DOHH2 (cell line): ENCODE results near the gene ECD.
A peak's percentile ranks its signal among the peaks of the same experiment; 100 is the strongest.

Source experiments
- H3F3A ChIP-seq: fragments of 200-600 bp; sonication (generic), shearing (Covaris generic); 2 replicates; pipeline ENCODE4 v1.6.0; 2016; ENCODE audit warnings: antibody characterized with exemption, mild to moderate bottlenecking; ENCODE audit not compliant: control insufficient read depth, insufficient read depth
- H3K27ac ChIP-seq: fragments of 200-600 bp; sonication (generic); 2 replicates; pipeline ENCODE4 v1.5.1; 2014; ENCODE audit warnings: low read depth, mild to moderate bottlenecking, low read length, moderate library complexity
- H3K27me3 ChIP-seq: fragments of 200-600 bp; sonication (generic); 2 replicates; pipeline ENCODE4 v1.6.1; 2014; ENCODE audit warnings: mild to moderate bottlenecking, low read length, mixed read lengths; ENCODE audit not compliant: control insufficient read depth
- H3K36me3 ChIP-seq: fragments of 200-600 bp; sonication (generic); 2 replicates; pipeline ENCODE4 v1.6.1; 2014; ENCODE audit warnings: mild to moderate bottlenecking, low read length, moderate library complexity, mixed read lengths; ENCODE audit not compliant: control insufficient read depth
- H3K4me1 ChIP-seq: fragments of 200-600 bp; sonication (generic); 2 replicates; pipeline ENCODE4 v1.6.1; 2014; ENCODE audit warnings: mild to moderate bottlenecking, low read length, mixed read lengths; ENCODE audit not compliant: control insufficient read depth
- H3K4me2 ChIP-seq: fragments of 200-600 bp; sonication (generic); 2 replicates; pipeline ENCODE4 v1.6.0; 2014; ENCODE audit warnings: mild to moderate bottlenecking, low read length, moderate library complexity
- H3K4me3 ChIP-seq: fragments of 200-600 bp; sonication (generic); 2 replicates; pipeline ENCODE4 v1.5.1; 2014; ENCODE audit warnings: mild to moderate bottlenecking, low read length, mixed read lengths
- H3K79me2 ChIP-seq: fragments of 200-600 bp; sonication (generic); 2 replicates; pipeline ENCODE4 v1.6.1; 2014; ENCODE audit warnings: mild to moderate bottlenecking, low read length, mixed read lengths; ENCODE audit not compliant: control insufficient read depth
- H3K9me2 ChIP-seq: fragments of 200-600 bp; sonication (generic); replicated peaks from 2 replicates; pipeline ENCODE4 v1.6.1; 2014; ENCODE audit warnings: mild to moderate bottlenecking, low read length, mixed read lengths; ENCODE audit not compliant: control insufficient read depth
- H3K9me3 ChIP-seq: fragments of 200-600 bp; sonication (generic); 2 replicates; pipeline ENCODE4 v1.6.1; 2014; ENCODE audit warnings: antibody characterized with exemption, low read length, mixed read lengths; ENCODE audit not compliant: control insufficient read depth, insufficient read depth
- H4K20me1 ChIP-seq: fragments of 200-600 bp; sonication (generic); 2 replicates; pipeline ENCODE4 v1.6.0; 2014; ENCODE audit warnings: low read depth, mild to moderate bottlenecking, antibody characterized with exemption, low read length, moderate library complexity; ENCODE audit not compliant: control insufficient read depth, insufficient read depth
- CTCF ChIP-seq: fragments of 200-600 bp; sonication (generic); IDR thresholded peaks from one replicate; pipeline ENCODE4 v1.5.1; 2014; ENCODE audit warnings: antibody characterized with exemption, mild to moderate bottlenecking, low read depth, low read length; ENCODE audit not compliant: poor library complexity, severe bottlenecking
- EZH2phosphoT487 ChIP-seq: fragments of 200-600 bp; sonication (generic); IDR thresholded peaks from 2 replicates; pipeline ENCODE4 v1.6.1; 2017; ENCODE audit warnings: borderline replicate concordance, mild to moderate bottlenecking, antibody characterized with exemption, low read length, moderate library complexity, mixed read lengths

Gene ECD

GRCh38 chr10:73096449-73097304, 71.1 kb downstream of the ECD start, which contains the start of gene P4HA1:
TSS of gene P4HA1 (minus strand) at chr10:73096866. CDS start at chr10:73074883, 21,983 bp downstream.
- Histone ChIP-seq H3K9me3 (no peaks in the 10 kb centered on the region), H3K9me2 (no peaks in the 10 kb centered on the region), H4K20me1 (peaks cover 22% of the 10 kb centered on the region), H3K27me3 (no peaks in the 10 kb centered on the region), H3K4me2 (peak within 1 kb of the TSS; percentile 72), H3F3A (peaks cover 4% of the 10 kb centered on the region), H3K79me2 (peaks cover 47% of the 10 kb centered on the region), H3K4me3 (peak within 1 kb of the TSS; percentile 84), H3K4me1 (peaks cover 25% of the 10 kb centered on the region), H3K36me3 (peaks cover 16% of the 10 kb centered on the region), H3K27ac (peak within 1 kb of the TSS; percentile 61)
- TF ChIP-seq CTCF (peak; percentile 69), EZH2phosphoT487 (no peak)

GRCh38 chr10:73096041-73096448, 71.8 kb downstream of the ECD start:
- TF ChIP-seq CTCF (no peak), EZH2phosphoT487 (no peak)
- Histone ChIP-seq H3K4me3 (peak overlapping the region; percentile 84), H3K4me1 (peaks cover 26% of the 10 kb centered on the region), H3K9me2 (no peaks in the 10 kb centered on the region), H3K27me3 (no peaks in the 10 kb centered on the region), H3F3A (peaks cover 4% of the 10 kb centered on the region), H4K20me1 (peaks cover 23% of the 10 kb centered on the region), H3K27ac (peak overlapping the region; percentile 61), H3K36me3 (peaks cover 22% of the 10 kb centered on the region), H3K4me2 (peak overlapping the region; percentile 72), H3K79me2 (peaks cover 54% of the 10 kb centered on the region), H3K9me3 (no peaks in the 10 kb centered on the region)

GRCh38 chr10:73095481-73096021, 72.3 kb downstream of the ECD start:
- no peaks in the 10 kb centered on the region for H3K27me3 ChIP-seq
- peaks cover 4% of the 10 kb centered on the region for H3F3A ChIP-seq
- H3K9me2 ChIP-seq: no peaks in the 10 kb centered on the region
- H3K4me1 ChIP-seq: peaks cover 26% of the 10 kb centered on the region
- peak overlapping the region; percentile 72 for H3K4me2 ChIP-seq
- no peak for TF ChIP-seq EZH2phosphoT487
- no peak for TF ChIP-seq CTCF
- H3K9me3 ChIP-seq: no peaks in the 10 kb centered on the region
- H3K79me2 ChIP-seq: peaks cover 58% of the 10 kb centered on the region
- peak overlapping the region; percentile 84 for H3K4me3 ChIP-seq
- H3K27ac ChIP-seq: peak overlapping the region; percentile 61
- peaks cover 23% of the 10 kb centered on the region for H3K36me3 ChIP-seq
- peaks cover 23% of the 10 kb centered on the region for H4K20me1 ChIP-seq
